HepG2 (cell line): ENCODE results near the gene NUP58. TPM values are rescaled to one million over a fixed set of nuclear protein-coding genes. Genes with fewer than 3 reads are reported as not detected.

Experiments used
- ATAC-seq: fragments of 200-7000 bp; cut with Tn5 transposase; 3 replicates; pipeline ENCODE4 v1.9.1; 2020; ENCODE audit warnings: mild to moderate bottlenecking, moderate library complexity
- BruUV-seq: library from RNA; stranded (reverse); fragments of 400-500 nt; replicated peaks from 2 replicates; lab custom pipeline; 2021; lab: Mats Ljungman, UMichigan
- CTCF ChIA-PET: fragments of 300-600 bp; formaldehyde crosslinking; extraction: SDS; loops from one replicate; lab custom pipeline; 2021; ENCODE audit warnings: low total read pairs, inconsistent platforms, low intra/inter-chr PET ratio; lab: Yijun Ruan, JAX
- POLR2A ChIA-PET: fragments of 350-600 bp; sonication (Branson Sonifier 250); formaldehyde crosslinking; loops from one replicate; lab custom pipeline; 2020; ENCODE audit warnings: antibody characterized with exemption, inconsistent platforms; lab: Yijun Ruan, JAX
- DNase-seq: peaks from one replicate; pipeline ENCODE4 v3.0.0-alpha.2; 2015; ENCODE audit warnings: low spot score
- FAIRE-seq: peaks from 3 replicates; lab custom pipeline; 2011; peaks lifted over from hg19 to GRCh38; lab: Jason Lieb, UNC
- H2AFZ ChIP-seq: one replicate; pipeline ENCODE4 v1.6.1; 2011; ENCODE audit warnings: low read length, inconsistent platforms
- H3K27ac ChIP-seq: fragments of 300-600 bp; 3 replicates; pipeline ENCODE4 v1.8.0; 2011; ENCODE audit warnings: mixed run types, mild to moderate bottlenecking, mixed read lengths, low read length, inconsistent platforms; ENCODE audit not compliant: insufficient read depth; ENCODE audit errors: extremely low read length
- H3K27me3 ChIP-seq, 2 experiments: fragments of 200-600 bp in 1 of 2; 2 replicates in 1 of 2; 3 replicates in 1 of 2; pipeline versions ENCODE4 v1.6.0 to v1.8.0; 2011; ENCODE audit warnings: low read length in 2 of 2, mild to moderate bottlenecking in 2 of 2, moderate library complexity in 2 of 2, inconsistent platforms in 1 of 2; ENCODE audit not compliant: insufficient read depth in 2 of 2, control insufficient read depth in 1 of 2
- H3K36me3 ChIP-seq, 2 experiments: fragments of 200-600 bp in 1 of 2; replicated peaks in 1 of 2; 2 replicates in 1 of 2; 3 replicates in 1 of 2; pipeline versions ENCODE4 v1.5.1 to v1.8.0; 2011; ENCODE audit warnings: low read length in 2 of 2, inconsistent platforms in 1 of 2; ENCODE audit not compliant: insufficient read depth in 2 of 2, control insufficient read depth in 1 of 2
- H3K4me1 ChIP-seq: 2 replicates; pipeline ENCODE4 v1.5.1; 2012; ENCODE audit warnings: low read length, inconsistent platforms; ENCODE audit not compliant: insufficient read depth
- H3K4me2 ChIP-seq: 2 replicates; pipeline ENCODE4 v1.6.0; 2011; ENCODE audit warnings: low read depth, low read length, inconsistent platforms
- H3K4me3 ChIP-seq, 3 experiments: fragments of 200-600 bp in 1 of 3; sonication (generic), shearing (Covaris generic) in 1 of 3; replicated peaks in 1 of 3; 2 replicates each; pipeline ENCODE4 v1.5.1; 2011 to 2016; ENCODE audit warnings: low read length in 3 of 3, inconsistent platforms in 2 of 3, low read depth in 2 of 3, mild to moderate bottlenecking in 2 of 3, control low read depth in 1 of 3, mixed read lengths in 1 of 3; ENCODE audit not compliant: insufficient read depth in 1 of 3
- H3K79me2 ChIP-seq: one replicate; pipeline ENCODE4 v1.6.1; 2011; ENCODE audit warnings: low read length, inconsistent platforms; ENCODE audit not compliant: insufficient read depth
- H3K9ac ChIP-seq: 2 replicates; pipeline ENCODE4 v1.6.0; 2011; ENCODE audit warnings: mild to moderate bottlenecking, low read depth, low read length, inconsistent platforms; ENCODE audit not compliant: insufficient read depth
- H3K9me3 ChIP-seq: 2 replicates; pipeline ENCODE4 v1.5.1; 2012; ENCODE audit warnings: mild to moderate bottlenecking, low read length
- H4K20me1 ChIP-seq: 2 replicates; pipeline ENCODE4 v1.6.0; 2011; ENCODE audit warnings: inconsistent platforms, mild to moderate bottlenecking, low read length, moderate library complexity; ENCODE audit not compliant: insufficient read depth
- CBX2 ChIP-seq, 2 experiments: fragments of 200-600 bp in 1 of 2; sonication (generic); formaldehyde crosslinking in 1 of 2; IDR thresholded peaks; 2 replicates each; pipeline versions ENCODE4 v1.7.0 to v1.8.1; 2018 to 2022; ENCODE audit warnings: low read depth in 2 of 2, low read length in 1 of 2, mild to moderate bottlenecking in 1 of 2, missing genetic modification reagents in 1 of 2
- HNF4A ChIP-seq: sonication (generic); formaldehyde crosslinking; IDR thresholded peaks from 2 replicates; pipeline ENCODE4 v1.4.0; 2020; ENCODE audit warnings: missing genetic modification reagents
- MLLT10 ChIP-seq: sonication (generic); formaldehyde crosslinking; IDR thresholded peaks from 2 replicates; pipeline ENCODE4 v1.4.0; 2020; ENCODE audit warnings: missing genetic modification reagents
- ZNF10 ChIP-seq: sonication (generic); formaldehyde crosslinking; IDR thresholded peaks from 2 replicates; pipeline ENCODE4 v1.4.0; 2020; ENCODE audit warnings: mild to moderate bottlenecking, low read depth, missing genetic modification reagents, borderline replicate concordance
- ZNF20 ChIP-seq: sonication (generic); formaldehyde crosslinking; IDR thresholded peaks from 2 replicates; pipeline ENCODE4 v1.4.0; 2020; ENCODE audit warnings: mild to moderate bottlenecking, moderate library complexity, missing genetic modification reagents
- WGBS: methylation state at CpG from one replicate; pipeline ENCODE4 v1.1.6; 2017; ENCODE audit warnings: low lambda C conversion rate; 5-methylcytosine and 5-hydroxymethylcytosine counted together
- in situ Hi-C: cut with HindIII; loops from 2 replicates; pipeline ENCODE4 v1.10.0; 2017; ENCODE audit warnings: low pct_unique_long_range_greater_than_20kb; ENCODE audit not compliant: extremely low pct_ligation_motif_present
- intact Hi-C: fragments of 100-400 bp; cut with micrococcal nuclease; formaldehyde crosslinking; loops from one replicate; pipeline ENCODE4 v1.10.0; 2022; ENCODE audit not compliant: unreplicated experiment
- polyA plus RNA-seq, 8 experiments: library from polyadenylated mRNA; depleted of rRNA in 3 of 8; stranded (reverse) in 7 of 8; unstranded in 1 of 8; fragments of >200 nt; fragmentation: Illumina TruSeq in 4 of 8; extraction: Trizol in 4 of 8; gene quantifications; 2 replicates each; pipeline versions ENCODE4 v1.2.1 to v1.2.3, GENCODE V29; 2011 to 2016; ENCODE audit warnings: low read depth in 4 of 8, missing spikeins in 1 of 8, mixed read lengths in 1 of 8; ENCODE audit not compliant: insufficient read depth in 1 of 8
- total RNA-seq, 5 experiments: library from RNA; depleted of rRNA; stranded (reverse); fragments of >200 nt; fragmentation: Illumina TruSeq; extraction: Trizol; gene quantifications; 2 replicates each; pipeline ENCODE4 v1.2.3, GENCODE V29; 2016; ENCODE audit warnings: low read depth in 1 of 5
- TF ChIP-seq, protein P1 (sequence below): sonication (generic); formaldehyde crosslinking; IDR thresholded peaks from 2 replicates; pipeline ENCODE4 v1.8.1; 2023; ENCODE audit warnings: mild to moderate bottlenecking, missing genetic modification reagents
- TF ChIP-seq, protein P2 (sequence below): sonication (generic); formaldehyde crosslinking; IDR thresholded peaks from 2 replicates; pipeline ENCODE4 v1.8.1; 2023; ENCODE audit warnings: mild to moderate bottlenecking, moderate library complexity, missing genetic modification reagents
- TF ChIP-seq, protein P3 (sequence below): sonication (generic); formaldehyde crosslinking; IDR thresholded peaks from 2 replicates; pipeline ENCODE4 v1.5.1; 2020; ENCODE audit warnings: missing genetic modification reagents, mild to moderate bottlenecking, borderline replicate concordance

NUP58 gene
- total and polyA plus RNA-seq, 2 of the 13 experiments (the other 11 are each of a cell fraction or from before 2014, with no cell fraction given): 45.4 to 46.5 TPM

DNA sequence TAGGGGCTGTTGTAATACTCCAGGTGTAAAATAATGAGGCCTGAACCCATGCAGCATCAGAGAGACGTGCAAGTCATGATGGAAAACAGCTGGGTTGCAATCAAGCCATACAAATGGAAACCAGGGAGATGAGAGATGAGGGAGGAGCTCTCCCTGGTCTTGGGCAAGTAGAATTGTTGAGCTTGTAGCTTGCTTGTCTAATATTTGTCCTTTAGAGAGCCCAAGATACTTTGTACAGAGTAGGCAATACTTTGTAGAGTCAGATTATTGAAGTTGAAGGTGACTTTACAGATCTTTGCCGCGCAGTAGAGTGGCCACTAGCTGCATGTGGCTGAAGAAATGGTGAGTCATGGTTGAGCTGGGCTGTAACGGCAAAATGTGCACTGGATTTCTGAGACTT is 78.7 kb downstream of the NUP58 start:
- Histone ChIP-seq H3K4me1 (no peaks in the 10 kb centered on the region), H2AFZ (no peak overlapping the region), H3K36me3 (no peaks in the 10 kb centered on the region), H3K27me3 (peaks cover 0 to 11% of the 10 kb centered on the region in 2 experiments; a peak in 2 of 5 replicates), H3K27ac (no peak overlapping the region), H3K4me3 (no peak overlapping the region), H4K20me1 (no peaks in the 10 kb centered on the region), H3K79me2 (no peaks in the 10 kb centered on the region), H3K9ac (no peak overlapping the region), H3K4me2 (no peak overlapping the region), H3K9me3 (no peaks in the 10 kb centered on the region)
- 47% methylated on average over 4 of the region's 4 CpGs for WGBS
- TF ChIP-seq ZNF20: no peak
- TF ChIP-seq HNF4A (CRISPR knock-in tag): no peak
- TF ChIP-seq, protein P1, sequence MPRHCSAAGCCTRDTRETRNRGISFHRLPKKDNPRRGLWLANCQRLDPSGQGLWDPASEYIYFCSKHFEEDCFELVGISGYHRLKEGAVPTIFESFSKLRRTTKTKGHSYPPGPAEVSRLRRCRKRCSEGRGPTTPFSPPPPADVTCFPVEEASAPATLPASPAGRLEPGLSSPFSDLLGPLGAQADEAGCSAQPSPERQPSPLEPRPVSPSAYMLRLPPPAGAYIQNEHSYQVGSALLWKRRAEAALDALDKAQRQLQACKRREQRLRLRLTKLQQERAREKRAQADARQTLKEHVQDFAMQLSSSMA (CRISPR knock-in tag): no peak
- TF ChIP-seq MLLT10 (CRISPR knock-in tag): no peak
- ChIA-PET POLR2A (no interaction called here), CTCF (no interaction called here)
- intact Hi-C loops (no loop called here), in situ Hi-C loops (no loop called here)
- BruUV-seq: no TSS peak
- ATAC-seq: no peak
- no peak for FAIRE-seq
- no peak for DNase-seq

DNA sequence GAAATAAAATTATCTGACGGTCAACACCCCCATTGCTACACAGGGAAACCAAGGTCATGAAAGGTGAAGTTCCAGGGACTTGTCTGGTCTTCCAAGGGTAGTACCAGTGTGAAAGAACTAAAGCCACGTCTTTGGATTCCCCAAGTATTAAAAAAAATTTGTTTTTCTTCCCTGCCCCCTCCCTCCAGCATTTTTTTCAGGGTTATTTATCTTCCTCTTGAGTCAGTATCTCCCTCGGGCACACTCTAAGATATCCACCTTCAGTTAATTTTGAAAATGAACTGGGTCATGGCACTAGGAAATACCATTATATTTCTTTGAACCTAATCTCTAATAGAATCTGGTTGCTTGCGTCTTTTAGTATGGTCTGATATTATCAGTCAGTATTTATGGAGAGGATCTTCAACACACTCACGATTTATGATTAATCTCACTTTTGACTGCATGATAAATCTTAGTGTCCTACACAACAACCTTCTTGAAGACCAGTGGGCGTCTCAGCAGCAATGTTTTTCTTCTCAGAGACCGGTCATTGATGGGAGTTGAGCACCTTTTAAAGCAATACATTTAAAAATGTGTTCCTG is 79.4 kb downstream of the NUP58 start:
- Histone ChIP-seq H2AFZ (no peak overlapping the region), H3K9me3 (no peaks in the 10 kb centered on the region), H3K27ac (no peak overlapping the region), H3K36me3 (no peaks in the 10 kb centered on the region), H3K79me2 (no peaks in the 10 kb centered on the region), H3K4me3 (no peak overlapping the region), H3K9ac (no peak overlapping the region), H3K4me2 (no peak overlapping the region), H3K4me1 (no peaks in the 10 kb centered on the region), H3K27me3 (peaks cover 0 to 10% of the 10 kb centered on the region in 2 experiments; a peak in 1 of 5 replicates), H4K20me1 (no peaks in the 10 kb centered on the region)
- ChIA-PET POLR2A (no interaction called here), CTCF (no interaction called here)
- TF ChIP-seq, protein P2, sequence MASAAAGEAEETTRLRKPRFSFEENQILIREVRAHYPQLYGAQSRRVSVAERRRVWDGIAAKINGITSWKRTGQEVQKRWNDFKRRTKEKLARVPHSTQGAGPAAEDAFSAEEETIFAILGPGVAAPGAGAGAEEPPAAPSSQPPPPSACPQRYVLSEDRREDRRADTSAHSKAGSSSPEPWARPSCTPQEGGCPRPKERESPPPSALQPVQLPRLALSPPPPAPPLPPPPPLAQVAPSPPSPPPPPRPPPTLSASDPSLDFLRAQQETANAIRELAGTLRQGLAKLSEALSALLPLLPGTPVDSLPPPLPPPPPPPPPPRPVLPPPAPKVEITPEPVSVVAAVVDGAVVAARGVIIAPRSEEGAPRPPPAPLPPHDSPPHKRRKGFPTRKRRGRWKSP (CRISPR knock-in tag): no peak
- TF ChIP-seq, protein P3, sequence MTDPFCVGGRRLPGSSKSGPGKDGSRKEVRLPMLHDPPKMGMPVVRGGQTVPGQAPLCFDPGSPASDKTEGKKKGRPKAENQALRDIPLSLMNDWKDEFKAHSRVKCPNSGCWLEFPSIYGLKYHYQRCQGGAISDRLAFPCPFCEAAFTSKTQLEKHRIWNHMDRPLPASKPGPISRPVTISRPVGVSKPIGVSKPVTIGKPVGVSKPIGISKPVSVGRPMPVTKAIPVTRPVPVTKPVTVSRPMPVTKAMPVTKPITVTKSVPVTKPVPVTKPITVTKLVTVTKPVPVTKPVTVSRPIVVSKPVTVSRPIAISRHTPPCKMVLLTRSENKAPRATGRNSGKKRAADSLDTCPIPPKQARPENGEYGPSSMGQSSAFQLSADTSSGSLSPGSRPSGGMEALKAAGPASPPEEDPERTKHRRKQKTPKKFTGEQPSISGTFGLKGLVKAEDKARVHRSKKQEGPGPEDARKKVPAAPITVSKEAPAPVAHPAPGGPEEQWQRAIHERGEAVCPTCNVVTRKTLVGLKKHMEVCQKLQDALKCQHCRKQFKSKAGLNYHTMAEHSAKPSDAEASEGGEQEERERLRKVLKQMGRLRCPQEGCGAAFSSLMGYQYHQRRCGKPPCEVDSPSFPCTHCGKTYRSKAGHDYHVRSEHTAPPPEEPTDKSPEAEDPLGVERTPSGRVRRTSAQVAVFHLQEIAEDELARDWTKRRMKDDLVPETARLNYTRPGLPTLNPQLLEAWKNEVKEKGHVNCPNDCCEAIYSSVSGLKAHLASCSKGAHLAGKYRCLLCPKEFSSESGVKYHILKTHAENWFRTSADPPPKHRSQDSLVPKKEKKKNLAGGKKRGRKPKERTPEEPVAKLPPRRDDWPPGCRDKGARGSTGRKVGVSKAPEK (CRISPR knock-in tag): no peak
- no peak for TF ChIP-seq ZNF10 (CRISPR knock-in tag)
- TF ChIP-seq CBX2 (IDR thresholded peaks at IDR 0.05; ENCODE audit: low read depth, low read length): no peak
- TF ChIP-seq CBX2 (CRISPR knock-in tag; IDR thresholded peaks at IDR 0.05; ENCODE audit: low read depth): no peak
- WGBS: 15% methylated on average over 7 of the region's 7 CpGs
- no TSS peak for BruUV-seq
- ATAC-seq (no peak), DNase-seq (no peak), FAIRE-seq (no peak)
- in situ Hi-C loops (no loop called here), intact Hi-C loops (no loop called here)
